Endothelial cell of umbilical vein (primary cell): ENCODE measurements around the gene MAML2. TPM values are rescaled to one million over a fixed set of nuclear protein-coding genes. Genes with fewer than 3 reads are reported as not detected.
A peak's percentile ranks its signal among the peaks of the same experiment; 100 is the strongest.

Experiments
- BruUV-seq: library from RNA; stranded (reverse); fragments of 400-500 nt; replicated peaks from 2 replicates; lab custom pipeline; 2021; lab: Mats Ljungman, UMichigan
- CTCF ChIA-PET: fragments of 300-600, 350-600 bp; sonication (Branson Sonifier 250); formaldehyde crosslinking; loops from one replicate; lab custom pipeline; 2021; ENCODE audit warnings: antibody characterized with exemption, inconsistent platforms; lab: Charles Lee
- POLR2A ChIA-PET: fragments of 300-600, 350-600 bp; sonication (Branson Sonifier 250); formaldehyde crosslinking; loops from one replicate; lab custom pipeline; 2021; ENCODE audit warnings: antibody characterized with exemption, inconsistent platforms; lab: Charles Lee
- DNase-seq: peaks from one replicate; pipeline ENCODE4 v3.0.0-alpha.2; 2011; ENCODE audit warnings: low read depth, low spot score
- FAIRE-seq: peaks from 2 replicates; lab custom pipeline; 2011; peaks lifted over from hg19 to GRCh38; lab: Jason Lieb, UNC
- H2AFZ ChIP-seq: 2 replicates; pipeline ENCODE4 v1.6.0; 2012; ENCODE audit warnings: low read depth, low read length, control low read depth, inconsistent platforms
- H3K27ac ChIP-seq: 2 replicates; pipeline ENCODE4 v1.5.1; 2011; ENCODE audit warnings: low read depth, mild to moderate bottlenecking, control low read depth, low read length, moderate library complexity; ENCODE audit not compliant: insufficient read depth
- H3K27me3 ChIP-seq, 2 experiments: 2 replicates each; pipeline versions ENCODE4 v1.6.0 to v1.6.1; 2011; ENCODE audit warnings: low read length in 2 of 2, mixed read lengths in 1 of 2; ENCODE audit not compliant: control insufficient read depth in 2 of 2, insufficient read depth in 2 of 2
- H3K36me3 ChIP-seq, 2 experiments: 2 replicates in 1 of 2; 3 replicates in 1 of 2; pipeline ENCODE4 v1.5.1; 2011; ENCODE audit warnings: low read length in 2 of 2, mild to moderate bottlenecking in 1 of 2, moderate library complexity in 1 of 2; ENCODE audit not compliant: control insufficient read depth in 2 of 2, insufficient read depth in 2 of 2; ENCODE audit errors: extremely low read depth in 1 of 2
- H3K4me1 ChIP-seq: 3 replicates; pipeline ENCODE4 v1.5.1; 2011; ENCODE audit warnings: mild to moderate bottlenecking, low read length; ENCODE audit not compliant: control insufficient read depth, insufficient read depth; ENCODE audit errors: extremely low read depth
- H3K4me2 ChIP-seq: 2 replicates; pipeline ENCODE4 v1.6.1; 2011; ENCODE audit warnings: low read length, control low read depth, mixed read lengths; ENCODE audit not compliant: insufficient read depth
- H3K4me3 ChIP-seq, 3 experiments: fragments of 200-600 bp in 1 of 3; sonication (generic), shearing (Covaris generic) in 1 of 3; replicated peaks in 1 of 3; 2 replicates each; pipeline ENCODE4 v1.5.1; 2011 to 2016; ENCODE audit warnings: control low read depth in 3 of 3, low read length in 3 of 3, mild to moderate bottlenecking in 2 of 3, inconsistent platforms in 1 of 3, low read depth in 1 of 3, moderate library complexity in 1 of 3; ENCODE audit not compliant: insufficient read depth in 1 of 3
- H3K79me2 ChIP-seq: 2 replicates; pipeline ENCODE4 v1.6.0; 2012; ENCODE audit warnings: low read length, inconsistent platforms; ENCODE audit not compliant: control insufficient read depth, insufficient read depth
- H3K9ac ChIP-seq: replicated peaks from 2 replicates; pipeline ENCODE3; 2011; ENCODE audit warnings: low read length, control low read depth; ENCODE audit not compliant: insufficient read depth; ENCODE audit errors: extremely low read depth
- H3K9me1 ChIP-seq: replicated peaks from 3 replicates; pipeline ENCODE4 v1.6.0; 2011; ENCODE audit warnings: mild to moderate bottlenecking, low read length; ENCODE audit not compliant: control insufficient read depth, insufficient read depth; ENCODE audit errors: extremely low read depth
- H3K9me3 ChIP-seq: replicated peaks from 2 replicates; pipeline ENCODE4 v1.5.1; 2012; ENCODE audit warnings: low read length, inconsistent platforms; ENCODE audit not compliant: control insufficient read depth, insufficient read depth
- H4K20me1 ChIP-seq: replicated peaks from 2 replicates; pipeline ENCODE3; 2011; ENCODE audit warnings: mild to moderate bottlenecking, low read length; ENCODE audit not compliant: control insufficient read depth, insufficient read depth; ENCODE audit errors: extremely low read depth
- CTCF ChIP-seq, 2 donors: IDR thresholded peaks; 1 replicate in 1 of 2; 2 replicates in 1 of 2; pipeline ENCODE4 v1.5.1; 2011; ENCODE audit warnings: low read length in 2 of 2, mild to moderate bottlenecking in 2 of 2, moderate library complexity in 2 of 2, control low read depth in 1 of 2, inconsistent platforms in 1 of 2, low read depth in 1 of 2; ENCODE audit not compliant: insufficient read depth in 1 of 2; ENCODE audit errors: extremely low read depth in 1 of 2
- EZH2 ChIP-seq: IDR thresholded peaks from 2 replicates; pipeline ENCODE4 v1.6.1; 2012; ENCODE audit warnings: borderline replicate concordance, low read depth, mild to moderate bottlenecking, moderate library complexity, low read length, inconsistent platforms; ENCODE audit not compliant: severe bottlenecking
- FOS ChIP-seq: IDR thresholded peaks from 2 replicates; pipeline ENCODE4 v1.6.1; 2011; ENCODE audit warnings: mild to moderate bottlenecking, low read length, moderate library complexity, borderline replicate concordance; ENCODE audit not compliant: insufficient read depth
- GATA2 ChIP-seq: IDR thresholded peaks from 2 replicates; pipeline ENCODE4 v1.7.0; 2011; ENCODE audit warnings: low read depth, mild to moderate bottlenecking, moderate library complexity, mixed read lengths, low read length; ENCODE audit not compliant: insufficient read length, insufficient read depth
- JUN ChIP-seq: IDR thresholded peaks from 2 replicates; pipeline ENCODE4 v1.6.1; 2011; ENCODE audit warnings: borderline replicate concordance, low read depth; ENCODE audit not compliant: insufficient read length, insufficient read depth
- MAX ChIP-seq: IDR thresholded peaks from 2 replicates; pipeline ENCODE4 v1.6.1; 2011; ENCODE audit not compliant: insufficient read depth, insufficient read length
- MYC ChIP-seq: IDR thresholded peaks from one replicate; pipeline ENCODE4 v1.6.1; 2011; ENCODE audit warnings: mild to moderate bottlenecking, low read depth, low read length
- POLR2A ChIP-seq: IDR thresholded peaks from 2 replicates; pipeline ENCODE4 v1.6.1; 2012; ENCODE audit warnings: low read depth, mild to moderate bottlenecking, control low read depth, low read length
- POLR2AphosphoS5 ChIP-seq: IDR thresholded peaks from 2 replicates; pipeline ENCODE4 v1.6.1; 2012; ENCODE audit warnings: low read depth, mild to moderate bottlenecking, control low read depth, low read length, moderate library complexity; ENCODE audit not compliant: insufficient read depth
- dilution Hi-C: fragments of 300-500 bp; cut with MboI; formaldehyde crosslinking; loops from one replicate; pipeline ENCODE4 v1.15.0; 2019; ENCODE audit warnings: low sequenced_read_pairs; ENCODE audit not compliant: extremely low pct_ligation_motif_present
- intact Hi-C: fragments of 100-400 bp; cut with micrococcal nuclease; formaldehyde crosslinking; loops from one replicate; pipeline ENCODE4 v1.10.0; 2022
- polyA plus RNA-seq, 4 experiments: library from polyadenylated mRNA; depleted of rRNA in 3 of 4; stranded (reverse) in 3 of 4; unstranded in 1 of 4; fragments of >200 nt; gene quantifications; 2 replicates each; pipeline versions ENCODE4 v1.2.1 to v1.2.3, GENCODE V29; 2011 to 2012; ENCODE audit warnings: missing spikeins in 1 of 4
- total RNA-seq: library from RNA; stranded (reverse); gene quantifications from 2 replicates; pipeline ENCODE4 v1.2.3, GENCODE V29; 2021

Gene MAML2
- total and polyA plus RNA-seq, 2 donors (not counting 3 experiments of a cell fraction or from before 2014, with no cell fraction given): 12.4 to 16.8 TPM

GRCh38 chr11:96306933-96307775 is 35.8 kb downstream of the MAML2 start:
- DNase-seq (peak; percentile 99), FAIRE-seq (peak; percentile 80)
- TF ChIP-seq CTCF (IDR thresholded peaks at IDR 0.05; ENCODE audit: extremely low read depth in 1 of 2, insufficient read depth in 1 of 2, low read depth in 1 of 2, low read length in 2 of 2) (no peak), MAX (no peak), MYC (no peak), JUN (peak; percentile 49), GATA2 (peak; percentile 17), POLR2A (peak; percentile 52), EZH2 (no peak), POLR2AphosphoS5 (peak; percentile 67), FOS (peak; percentile 55)
- Histone ChIP-seq H3K9me1 (no peaks in the 10 kb centered on the region), H3K27ac (peak overlapping the region; percentile 98), H3K4me2 (peak overlapping the region; percentile 81), H3K4me3 (peak overlapping the region in 2 of 3 experiments; percentile 8 to 24), H2AFZ (no peak overlapping the region), H3K36me3 (no peaks in the 10 kb centered on the region), H3K4me1 (peaks cover 84% of the 10 kb centered on the region), H3K9ac (peak overlapping the region; percentile 92), H3K79me2 (peaks cover 15% of the 10 kb centered on the region), H3K9me3 (no peaks in the 10 kb centered on the region), H3K27me3 (no peaks in the 10 kb centered on the region), H4K20me1 (no peaks in the 10 kb centered on the region)
- intact Hi-C loops: loop anchor here (1.0 to 2.0 kb wide), 15 partner anchors 35 to 518 kb away; partner anchors contain the start of genes CCDC82 and FAM76B
- POLR2A ChIA-PET: interaction anchor here (0.6 to 0.9 kb wide), 4 partner anchors 13 to 99 kb away, joined by 3 to 4 read pairs (median 3); no protein-coding TSS in a partner anchor
- CTCF ChIA-PET: interaction anchor here (0.8 to 10.5 kb wide), 9 partner anchors 12 to 458 kb away, joined by 3 to 156 read pairs (median 5); partner anchors contain the start of genes CCDC82, JRKL and MAML2
- dilution Hi-C loops: no loop called here
- TSS peak; percentile 93 for BruUV-seq
